NCI-H446 (cell line): ENCODE measurements around the gene BARX1.
"Not testable (repeated sequence)": the region's sequence is repeated elsewhere in the genome, so short reads cannot be mapped to it uniquely, and the experiment has no call there.

ENCODE experiments used
- DNase-seq, 2 experiments: peaks; one replicate each; lab custom pipeline; 2025; lab: John Stamatoyannopoulos, UW

BARX1 gene

DNA sequence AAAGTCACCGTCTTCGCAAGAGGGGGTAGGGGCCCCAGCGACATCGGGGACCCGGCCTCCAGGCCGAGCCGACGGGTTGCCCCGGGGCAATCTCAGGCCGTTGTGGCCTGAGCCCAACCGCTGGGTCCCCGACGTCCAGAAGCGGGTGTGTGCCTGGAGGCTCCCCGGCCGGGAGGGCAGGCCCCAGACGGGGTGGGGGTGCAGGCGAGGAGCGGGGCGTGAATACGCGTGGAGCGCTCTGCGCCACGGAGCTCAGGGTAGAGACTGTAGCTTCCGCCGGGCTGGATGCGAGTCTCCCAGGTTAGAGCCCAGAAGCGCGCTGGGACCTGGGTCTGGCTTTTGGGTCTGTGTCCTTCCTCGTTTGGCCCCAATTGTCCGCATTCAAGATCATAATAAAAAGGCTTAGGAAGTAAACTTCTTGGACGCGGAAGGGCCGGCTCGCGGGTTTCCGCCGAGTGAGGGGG is 3.5 kb downstream of the BARX1 start:
- DNase-seq, result no peak

GRCh38 chr9:93950619-93951601 is 4.2 kb downstream of the BARX1 start:
- no peak for DNase-seq

DNA sequence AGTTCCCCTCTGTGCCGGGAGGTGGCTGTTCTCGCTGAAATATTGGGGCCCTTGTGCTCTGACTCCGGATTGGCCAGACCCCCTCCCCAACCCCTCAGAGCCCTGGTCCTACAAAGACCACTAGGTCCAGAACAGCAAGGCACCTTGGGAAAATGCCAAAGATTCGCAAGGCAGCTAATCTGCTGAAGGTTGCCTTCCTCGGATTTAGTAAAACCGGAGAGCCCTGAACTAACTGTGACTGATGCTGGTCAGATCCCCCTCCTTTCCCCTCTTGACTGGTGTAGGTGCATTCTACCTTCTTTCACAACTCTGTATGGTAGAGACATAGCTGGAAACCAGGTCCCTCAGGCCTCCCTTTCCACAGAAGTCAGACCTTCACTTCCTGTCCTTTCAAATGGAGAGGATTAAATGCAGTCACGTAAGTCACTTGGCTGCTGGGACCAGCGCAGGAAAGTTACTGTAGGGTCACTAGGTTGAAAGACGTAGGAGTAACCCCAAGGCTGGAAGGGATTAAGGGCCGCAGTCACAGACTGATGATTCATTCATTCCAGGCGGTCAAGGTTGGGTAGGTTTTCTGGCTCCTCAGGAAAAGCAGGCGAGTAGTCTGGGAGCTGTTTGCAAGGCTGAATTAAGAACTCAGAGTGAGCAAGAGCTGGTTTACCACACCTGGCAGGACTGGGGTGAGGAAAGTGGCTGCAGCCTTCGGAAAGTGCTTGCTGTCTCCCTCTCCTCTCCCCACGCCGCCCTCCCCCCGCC is 5.3 kb downstream of the BARX1 start:
- DNase-seq, result no peak

DNA sequence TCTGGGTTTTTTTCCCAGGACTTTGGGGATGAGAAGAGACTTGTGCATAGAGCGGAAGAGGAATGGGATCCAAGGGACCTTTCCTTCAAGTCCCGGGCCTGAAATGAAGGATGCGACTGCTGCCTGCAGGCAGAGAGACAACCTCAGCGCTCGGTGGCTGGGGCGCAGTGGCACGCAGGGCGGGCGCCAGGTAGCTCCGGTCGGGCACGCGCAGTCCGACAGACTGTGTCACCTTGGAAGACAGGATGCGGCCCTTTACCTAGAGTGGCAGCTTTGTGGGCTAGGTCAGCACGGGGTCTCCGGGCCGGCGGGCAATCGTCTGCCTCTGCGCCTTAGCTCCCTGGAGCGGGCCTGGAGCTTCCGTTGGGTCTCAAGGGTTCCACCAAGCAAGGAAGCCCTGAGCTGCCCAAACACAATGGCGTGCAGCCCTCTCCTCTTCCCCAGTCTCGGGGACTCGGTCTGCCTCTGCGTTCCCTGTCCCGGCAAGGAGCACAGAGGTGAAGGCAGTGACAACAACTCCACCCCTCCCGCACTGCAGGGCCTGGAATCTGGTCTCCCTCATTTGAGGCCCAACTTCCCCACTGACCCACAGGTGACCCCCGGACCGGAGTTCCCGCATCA is 6.0 kb downstream of the BARX1 start:
- no peak for DNase-seq

- DNase-seq, result no peak
Observed at GRCh38 chr9:93948441-93949072, 6.6 kb downstream of the BARX1 start.

DNA sequence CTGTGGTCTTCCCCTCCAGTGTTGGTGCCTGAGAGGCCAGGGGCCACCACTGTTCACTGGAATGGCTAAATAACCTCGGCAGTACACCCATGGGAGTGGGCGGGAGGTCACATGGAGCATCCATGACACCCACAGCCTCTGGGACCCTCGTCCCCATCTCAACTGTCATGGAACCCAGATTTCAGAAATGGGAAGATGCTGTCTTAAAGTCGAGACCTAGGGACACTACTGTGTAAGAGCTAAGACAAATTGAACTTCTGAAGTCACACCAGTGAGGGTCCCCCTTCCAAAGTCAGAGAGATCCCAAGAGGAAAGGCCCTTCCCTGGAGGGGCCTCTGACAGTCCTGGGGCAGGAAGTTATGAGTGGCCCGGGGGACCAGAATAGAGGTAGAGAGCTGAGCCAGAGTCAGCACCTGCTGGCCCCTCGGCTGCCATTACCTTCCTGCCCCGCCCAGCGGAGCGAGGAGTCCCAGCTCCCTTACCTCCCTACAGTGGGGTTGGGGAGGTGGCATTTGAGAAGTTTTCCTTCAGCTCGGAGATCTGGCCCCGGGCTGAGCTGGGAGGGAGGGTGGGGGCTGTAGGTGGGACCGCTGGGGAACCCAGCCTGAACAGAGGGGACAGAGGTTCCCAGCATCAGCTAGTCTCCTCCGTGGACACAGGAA is 7.6 kb downstream of the BARX1 start:
- no peak for DNase-seq

DNA sequence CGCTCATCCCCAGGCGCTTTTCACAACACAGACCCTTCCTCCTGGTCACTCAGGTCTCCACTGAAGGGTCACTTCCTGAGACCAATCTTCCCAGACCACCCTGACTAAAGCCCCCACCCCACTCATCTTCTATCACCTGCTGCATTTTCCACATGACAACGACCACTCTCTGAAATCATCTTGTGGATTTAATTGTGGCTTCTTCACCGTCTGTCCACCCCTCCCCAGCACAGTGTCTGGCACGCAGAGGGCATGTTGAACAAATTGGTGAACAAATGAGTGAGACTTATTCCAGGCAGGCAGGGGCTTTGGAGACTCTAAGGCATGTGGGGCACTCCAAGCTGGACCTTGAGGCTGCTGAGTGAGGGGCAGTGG is 8.8 kb downstream of the BARX1 start:
- no peak for DNase-seq

DNA sequence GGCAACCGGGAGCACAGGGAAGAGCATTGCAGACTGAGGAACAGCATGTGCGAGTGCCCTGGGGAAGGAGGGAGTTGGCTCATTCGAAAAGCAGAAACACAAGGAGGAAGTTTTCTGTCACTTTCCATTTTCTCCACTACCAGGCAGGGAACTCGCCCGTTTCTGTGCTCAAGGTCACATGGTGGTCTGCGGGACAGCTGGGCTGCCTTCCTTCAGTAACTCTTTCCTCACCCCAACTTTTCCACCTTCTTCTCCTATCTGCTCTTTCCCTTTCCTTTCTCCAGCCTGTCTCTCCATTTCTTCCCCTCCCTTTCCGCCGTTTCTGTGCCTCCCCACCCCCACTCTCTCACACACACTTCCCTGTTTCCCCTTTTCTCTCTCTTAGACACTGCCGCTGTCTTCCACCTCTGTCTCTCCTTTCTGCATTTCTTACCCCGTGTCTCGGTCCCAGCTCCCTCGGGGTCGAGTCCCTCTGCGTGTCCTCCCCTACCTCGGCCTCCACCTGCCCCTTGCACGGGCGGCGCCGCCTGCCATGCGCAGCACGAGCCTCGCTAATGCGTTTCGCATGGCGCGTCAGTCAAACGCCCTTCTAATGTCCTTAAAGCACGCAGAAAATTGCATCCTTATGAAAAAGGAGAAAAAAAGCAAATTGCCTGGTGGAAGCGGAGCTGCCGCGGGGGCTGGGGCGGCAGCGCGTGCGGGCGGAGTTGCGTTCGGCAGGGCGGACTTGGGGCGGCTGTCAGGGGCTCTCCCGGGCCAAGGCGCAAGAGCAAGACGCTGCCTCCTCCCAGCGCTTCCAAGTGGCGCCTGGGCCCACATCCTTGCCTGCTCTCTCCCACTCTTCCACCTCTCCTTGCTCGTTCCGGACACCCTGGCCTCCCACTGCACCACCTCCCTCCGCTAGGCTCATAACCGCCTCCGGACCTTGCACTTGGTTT is 9.5 kb downstream of the BARX1 start:
- no peak for DNase-seq

DNA sequence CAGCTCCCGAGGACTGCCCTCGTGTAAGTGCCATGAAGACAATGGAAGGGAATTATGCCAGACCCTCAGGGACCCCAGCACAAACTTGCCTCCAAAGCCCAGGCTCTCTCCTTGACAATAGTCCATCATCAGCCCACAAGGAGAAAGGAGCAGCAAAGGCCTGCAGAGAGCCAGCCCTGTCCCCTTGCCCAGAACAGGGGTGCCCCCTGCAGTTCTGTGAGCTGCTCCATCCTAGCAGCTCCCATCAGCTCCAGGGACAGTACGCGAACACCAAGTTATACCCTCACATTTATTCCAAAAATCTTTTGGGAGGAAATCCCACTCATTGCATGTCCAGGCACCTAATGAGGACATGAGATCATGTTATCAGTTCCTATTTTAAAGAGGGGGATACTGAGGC is 11.1 kb downstream of the BARX1 start:
- no peak for DNase-seq

- DNase-seq, result no peak
Observed at GRCh38 chr9:93942161-93942560, 13.0 kb downstream of the BARX1 start.

- DNase-seq, result no peak
Observed at GRCh38 chr9:93941493-93941892, 13.7 kb downstream of the BARX1 start.

DNA sequence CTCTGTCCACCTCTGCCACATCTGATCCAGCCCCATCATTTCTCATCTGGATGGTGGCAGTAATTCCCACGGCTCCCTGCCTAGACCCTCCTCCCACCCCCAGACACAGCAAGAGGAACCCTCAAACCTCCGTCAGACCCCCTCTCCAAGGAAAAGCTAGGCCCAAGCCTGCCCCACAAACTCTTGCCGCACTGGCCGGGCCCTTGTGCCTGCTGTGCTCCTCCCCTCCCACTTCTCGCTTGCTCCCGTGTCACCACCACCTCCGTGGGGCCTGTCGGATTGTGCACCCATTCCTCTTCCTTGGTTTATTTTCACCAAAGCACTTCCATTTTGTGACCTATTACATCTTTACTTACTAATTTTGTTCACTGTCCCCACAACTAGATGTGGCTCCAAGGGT is 14.2 kb downstream of the BARX1 start:
- DNase-seq, result no peak

DNA sequence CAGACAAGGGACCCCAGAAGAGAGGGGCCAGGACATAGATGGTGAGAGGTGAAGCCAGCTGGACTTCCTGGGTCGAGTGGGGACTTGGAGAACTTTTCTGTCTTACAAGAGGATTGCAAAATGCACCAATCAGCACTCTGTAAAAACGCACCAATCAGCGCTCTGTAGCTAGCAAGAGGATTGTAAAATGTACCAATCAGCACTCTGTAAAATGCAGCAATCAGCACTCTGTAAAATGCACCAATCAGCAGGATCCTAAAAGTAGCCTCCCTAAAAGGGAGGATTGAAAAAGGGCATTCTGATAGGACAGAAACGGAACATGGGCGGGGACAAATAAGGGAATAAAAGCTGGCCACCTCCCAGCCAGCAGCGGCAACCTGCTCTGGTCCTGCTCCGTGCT is 15.6 kb downstream of the BARX1 start:
- DNase-seq, result not testable (repeated sequence)

- no peak for DNase-seq
Observed at GRCh38 chr9:93937193-93937592, 18.0 kb downstream of the BARX1 start.

- no peak for DNase-seq
Observed at GRCh38 chr9:93931905-93932304, 23.2 kb downstream of the BARX1 start.

DNA sequence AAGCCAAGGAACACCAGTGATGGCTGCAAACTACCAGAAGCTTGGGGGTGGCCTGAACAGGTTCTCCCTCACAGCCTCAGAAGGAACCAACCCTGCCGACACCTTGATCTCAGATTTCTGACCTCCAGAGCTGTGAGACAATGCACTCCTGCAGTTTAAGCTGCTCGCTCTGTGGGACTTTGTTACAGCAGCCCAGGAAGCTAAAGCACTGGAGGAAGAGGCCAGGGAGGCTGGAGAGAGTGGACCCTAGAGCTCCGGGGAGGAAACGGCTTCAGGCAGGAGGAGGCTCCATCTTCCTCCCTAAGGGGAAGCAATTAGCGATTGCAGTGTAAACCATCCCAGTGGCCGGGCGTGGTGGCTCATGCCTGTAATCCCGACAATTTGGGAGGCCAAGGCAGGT is 25.1 kb downstream of the BARX1 start:
- no peak for DNase-seq

GRCh38 chr9:93929231-93929630 is 25.9 kb downstream of the BARX1 start:
- no peak for DNase-seq

DNA sequence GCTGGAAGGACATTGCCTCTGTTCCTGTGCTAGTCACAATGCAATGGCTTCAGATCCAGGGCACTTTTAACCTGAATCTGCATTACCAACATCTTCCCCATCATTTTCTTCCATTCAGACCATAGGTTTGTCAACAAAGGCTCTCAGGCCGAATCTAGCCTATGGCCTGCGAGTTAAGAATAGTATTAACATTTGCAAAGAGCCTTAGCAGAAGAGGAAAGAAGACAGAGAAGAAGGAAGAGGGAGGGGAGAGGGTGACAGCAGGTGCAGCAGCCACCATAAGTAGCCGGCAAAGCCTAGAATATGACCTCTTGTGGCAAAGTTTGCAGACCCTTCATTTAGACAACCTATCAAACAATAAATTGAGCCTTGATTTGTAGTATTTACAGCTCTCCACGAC is 32.6 kb downstream of the BARX1 start:
- no peak for DNase-seq

GRCh38 chr9:93920131-93920800 is 34.9 kb downstream of the BARX1 start:
- DNase-seq, result no peak

DNA sequence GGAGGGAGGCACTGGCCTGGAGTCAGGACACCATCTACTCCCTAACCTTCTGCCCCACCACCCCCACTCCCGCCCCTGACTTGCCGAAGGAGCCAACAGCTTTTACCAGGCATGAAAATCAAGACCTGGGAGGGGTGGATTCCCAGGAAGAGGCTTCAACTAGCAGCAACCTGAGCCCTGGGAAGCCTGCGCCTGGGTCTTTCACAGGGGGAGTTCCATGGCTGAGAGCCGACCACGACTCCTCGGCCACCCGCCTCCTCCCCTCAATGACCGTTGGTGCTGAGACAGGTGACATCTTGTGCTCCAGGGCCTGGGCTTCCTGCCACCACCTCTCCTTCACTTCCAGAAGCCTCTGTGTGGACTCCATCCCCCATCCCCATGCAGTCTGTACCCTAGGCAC is 37.1 kb downstream of the BARX1 start:
- no peak for DNase-seq
